ENCODE data around the gene VEZT.
"Not testable (repeated sequence)": the region's sequence is repeated elsewhere in the genome, so short reads cannot be mapped to it uniquely, and the experiment has no call there.

Gene VEZT

DNA sequence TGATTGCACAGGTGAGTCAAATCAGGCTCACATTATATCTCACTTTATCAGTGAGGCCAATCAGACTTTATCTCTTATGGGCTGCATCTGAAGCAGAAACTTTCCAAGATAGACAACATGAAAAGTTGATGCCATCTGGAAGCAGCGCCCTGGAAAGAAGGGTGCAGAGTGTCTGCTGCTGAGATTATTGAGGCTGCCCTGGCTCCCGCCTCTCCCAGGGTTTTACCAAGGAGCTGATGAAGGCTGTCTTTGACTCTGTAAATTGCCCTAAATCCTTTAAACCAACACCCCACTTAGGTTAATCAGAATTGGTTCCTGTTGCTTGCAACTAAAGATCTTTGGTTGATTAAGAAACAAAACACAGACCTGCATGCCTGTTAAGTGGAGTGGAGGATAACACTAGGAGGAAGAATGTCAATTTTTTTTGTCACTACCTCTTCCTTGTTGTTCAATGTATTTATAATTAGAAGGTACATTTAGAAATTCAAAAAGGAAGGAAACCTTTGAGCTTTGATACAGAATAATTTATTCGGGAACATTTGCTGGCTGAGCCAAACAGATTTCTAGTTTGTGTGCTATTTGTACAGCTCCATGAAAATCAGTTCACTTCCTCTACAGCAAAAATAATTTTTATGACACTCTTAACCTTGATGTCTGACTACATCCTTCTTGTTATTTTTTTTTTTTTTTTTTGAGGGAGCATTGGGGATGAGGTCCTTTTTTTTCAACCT, 104.1 kb downstream of the VEZT start:
- DNase-seq = no peak

- DNase-seq = no peak
Observed at GRCh38 chr12:95322326-95322725, 104.7 kb downstream of the VEZT start.

DNA sequence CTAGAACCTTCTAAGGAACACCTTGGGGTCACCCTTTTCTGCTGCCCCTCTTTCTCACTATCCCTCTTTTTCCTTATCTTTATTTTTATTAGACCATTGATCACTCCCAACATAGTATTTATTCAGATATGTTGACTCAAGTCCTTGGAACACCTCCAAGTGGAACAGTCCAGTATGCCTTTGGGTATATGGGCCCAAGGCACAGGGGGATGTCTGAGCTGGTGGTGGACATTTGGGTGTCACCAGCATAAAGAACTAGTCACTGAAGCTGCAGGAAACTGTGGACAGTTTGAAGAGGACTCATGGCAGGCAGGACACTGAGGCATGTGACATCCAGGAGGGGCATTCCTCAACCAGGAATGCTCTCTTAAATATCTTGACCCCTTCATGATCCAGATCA, 105.6 kb downstream of the VEZT start:
- no peak for DNase-seq

- not testable (repeated sequence) for DNase-seq
Observed at GRCh38 chr12:95324246-95324645, 106.6 kb downstream of the VEZT start.

- DNase-seq = no peak
Observed at GRCh38 chr12:95325501-95325900, 107.9 kb downstream of the VEZT start.

GRCh38 chr12:95326445-95326844, 108.8 kb downstream of the VEZT start:
- no peak for DNase-seq

DNA sequence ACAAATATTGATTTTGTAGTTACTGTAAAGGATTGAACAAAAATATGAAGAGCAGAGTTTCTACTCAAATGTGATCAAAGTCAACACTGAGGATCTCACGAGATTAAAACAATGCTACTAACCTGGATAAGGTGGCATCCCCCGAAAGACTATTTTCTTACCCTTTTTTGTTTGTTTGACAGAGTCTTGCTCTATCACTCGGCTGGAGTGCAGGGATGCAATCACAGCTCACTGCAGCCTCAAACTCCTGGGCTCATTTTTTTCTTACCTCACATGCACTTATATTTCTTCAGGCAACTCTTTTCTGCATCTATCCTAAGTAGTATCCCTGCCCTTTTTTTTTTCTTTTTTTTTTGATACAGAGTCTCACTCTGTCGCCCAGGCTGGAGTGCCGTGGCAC, 109.2 kb downstream of the VEZT start:
- DNase-seq = no peak

DNA sequence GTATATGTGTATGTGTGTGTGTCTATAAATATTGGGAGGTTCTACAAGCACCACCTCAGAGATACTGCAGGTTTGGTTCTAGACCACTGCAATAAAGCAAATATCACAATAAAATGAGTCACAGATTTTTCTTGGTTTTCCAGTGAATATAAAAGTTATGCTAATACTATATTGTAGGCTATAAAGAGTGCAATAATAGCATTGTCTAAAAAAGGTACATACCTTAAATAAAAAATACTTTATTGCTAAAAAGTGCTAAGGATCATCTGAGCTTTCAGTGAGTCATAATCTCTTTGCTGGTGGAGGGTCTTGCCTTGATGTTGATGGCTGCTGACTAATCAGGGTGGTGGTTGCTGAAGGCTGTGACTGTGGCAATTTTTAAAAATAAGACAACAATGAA, 111.1 kb downstream of the VEZT start:
- no peak for DNase-seq

DNA sequence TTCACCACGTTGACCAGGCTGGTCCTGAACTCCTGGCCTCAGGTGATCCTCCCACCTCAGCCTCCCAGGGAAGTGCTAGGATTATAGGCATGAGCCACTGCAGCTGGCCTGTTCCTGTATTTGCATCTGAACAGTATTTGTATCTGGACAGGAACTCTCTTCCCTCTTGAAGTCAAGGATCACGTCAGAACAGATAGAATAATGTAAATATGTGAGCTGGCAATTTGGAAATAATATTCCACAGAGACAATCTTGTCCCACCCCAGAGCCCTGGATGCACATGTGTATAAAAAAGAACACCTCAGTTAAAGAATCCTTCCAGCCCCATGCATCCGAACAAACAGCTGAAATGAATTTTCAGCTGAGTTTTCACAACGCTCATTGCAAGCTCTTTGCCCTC, 118.3 kb downstream of the VEZT start:
- no peak for DNase-seq

GRCh38 chr12:95336387-95337067, 118.9 kb downstream of the VEZT start:
- no peak for DNase-seq

GRCh38 chr12:95337146-95337545, 119.5 kb downstream of the VEZT start:
- DNase-seq = no peak

GRCh38 chr12:95339086-95339788, 121.6 kb downstream of the VEZT start:
- DNase-seq = no peak

DNA sequence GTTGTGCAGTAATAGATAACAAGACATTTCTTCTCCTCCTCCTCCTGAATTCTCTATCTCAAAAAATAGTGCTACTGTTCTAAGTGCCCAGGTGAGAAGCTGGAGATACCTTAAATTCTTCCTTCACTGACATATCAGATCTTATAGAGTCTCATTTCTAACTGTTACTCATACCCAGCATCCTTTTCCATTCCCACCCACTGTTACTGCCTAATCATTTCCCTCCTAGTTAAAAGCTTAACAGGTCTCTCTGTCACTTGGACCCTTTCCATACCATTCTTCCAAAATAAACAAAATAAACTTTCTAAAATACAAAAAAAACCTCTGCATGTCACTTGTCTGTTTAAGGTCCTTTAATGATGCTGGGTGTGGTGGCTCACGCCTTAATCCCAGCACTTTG, 124.4 kb downstream of the VEZT start:
- DNase-seq = no peak

- no peak for DNase-seq
Observed at GRCh38 chr12:95343461-95344230, 126.0 kb downstream of the VEZT start.

DNA sequence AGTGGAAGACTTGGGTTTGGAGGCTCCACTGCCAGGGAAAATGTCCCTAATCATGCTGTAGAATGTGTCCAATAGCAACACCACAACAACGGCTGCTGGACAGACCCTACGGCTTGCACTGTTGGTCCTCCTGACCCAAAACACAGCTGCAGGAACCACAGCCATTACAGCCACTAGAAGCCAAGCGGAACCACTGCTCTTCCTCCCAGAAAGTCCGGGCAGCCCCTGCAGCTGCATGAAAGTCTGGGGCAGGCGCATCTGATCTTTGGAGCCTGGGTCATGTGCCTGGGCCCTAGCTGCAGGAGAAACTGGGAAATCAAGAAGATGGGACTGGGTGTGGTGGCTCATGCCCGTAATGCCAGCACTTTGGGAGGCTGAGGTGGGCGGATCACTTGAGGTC, 131.7 kb downstream of the VEZT start:
- no peak for DNase-seq

DNA sequence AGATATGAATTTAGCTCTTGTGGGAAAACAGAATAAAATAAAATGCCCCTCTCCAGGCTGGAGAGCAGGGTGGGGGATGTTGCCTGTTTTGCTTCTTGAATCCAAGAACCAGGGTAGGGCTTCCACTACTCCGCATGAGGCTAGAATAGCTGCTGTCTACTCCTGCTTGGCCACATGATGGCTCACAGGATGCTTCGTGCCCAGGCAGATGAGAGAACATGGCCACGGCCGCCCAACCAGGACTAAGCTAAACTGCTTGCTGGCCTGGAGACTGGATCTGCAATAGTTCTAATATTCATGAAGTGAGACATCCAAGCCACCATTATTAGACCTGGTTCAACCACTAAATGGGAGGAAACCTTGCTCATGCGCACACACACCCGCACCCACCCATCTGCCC, 134.1 kb downstream of the VEZT start:
- no peak for DNase-seq

Measured in activated CD4-positive, alpha-beta T cell treated with anti-CD3 and anti-CD28 coated beads, Interleukin-2, amount 50 U/mL, for 48 hours (primary cell).